ENCODE data around the gene ECM2.

DNA sequence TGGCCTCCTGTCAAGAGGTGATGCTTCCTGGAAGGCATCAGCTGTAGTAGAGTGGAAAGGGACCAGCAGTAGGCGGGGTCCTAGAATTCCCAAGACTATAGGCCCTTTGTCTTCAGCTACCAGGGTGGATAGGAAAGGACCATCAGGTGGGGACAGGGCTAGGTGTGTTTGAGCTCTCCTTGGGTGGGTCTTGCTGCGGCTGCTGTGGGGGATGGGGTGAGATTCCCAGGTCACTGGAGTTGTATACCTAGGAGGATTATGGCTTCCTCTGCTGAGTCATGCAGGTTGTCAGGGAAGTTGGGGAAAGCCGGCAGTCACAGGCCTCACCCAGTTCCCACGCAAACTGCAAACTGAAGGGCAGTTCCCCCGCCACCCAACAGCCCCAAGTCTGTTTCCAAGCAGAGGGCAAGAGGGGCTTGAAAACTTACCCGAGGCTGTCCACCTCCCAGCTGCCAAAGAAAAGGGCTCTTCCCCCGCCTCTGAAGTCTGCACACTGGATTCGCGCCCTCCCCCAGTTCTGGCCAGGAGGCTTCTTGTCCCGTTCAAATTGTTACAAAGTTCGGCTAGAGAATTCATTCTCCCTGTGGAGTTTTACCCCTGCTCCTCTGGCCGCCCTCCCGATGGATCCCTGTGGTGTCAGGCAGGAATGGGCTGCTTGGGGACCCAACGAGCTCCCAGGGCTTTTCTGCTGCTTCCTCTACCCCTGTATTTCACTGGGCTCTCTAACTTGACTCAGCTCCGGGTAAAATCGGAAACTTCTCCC, 23.0 kb upstream of the ECM2 start:
- TF ChIP-seq, protein P1, sequence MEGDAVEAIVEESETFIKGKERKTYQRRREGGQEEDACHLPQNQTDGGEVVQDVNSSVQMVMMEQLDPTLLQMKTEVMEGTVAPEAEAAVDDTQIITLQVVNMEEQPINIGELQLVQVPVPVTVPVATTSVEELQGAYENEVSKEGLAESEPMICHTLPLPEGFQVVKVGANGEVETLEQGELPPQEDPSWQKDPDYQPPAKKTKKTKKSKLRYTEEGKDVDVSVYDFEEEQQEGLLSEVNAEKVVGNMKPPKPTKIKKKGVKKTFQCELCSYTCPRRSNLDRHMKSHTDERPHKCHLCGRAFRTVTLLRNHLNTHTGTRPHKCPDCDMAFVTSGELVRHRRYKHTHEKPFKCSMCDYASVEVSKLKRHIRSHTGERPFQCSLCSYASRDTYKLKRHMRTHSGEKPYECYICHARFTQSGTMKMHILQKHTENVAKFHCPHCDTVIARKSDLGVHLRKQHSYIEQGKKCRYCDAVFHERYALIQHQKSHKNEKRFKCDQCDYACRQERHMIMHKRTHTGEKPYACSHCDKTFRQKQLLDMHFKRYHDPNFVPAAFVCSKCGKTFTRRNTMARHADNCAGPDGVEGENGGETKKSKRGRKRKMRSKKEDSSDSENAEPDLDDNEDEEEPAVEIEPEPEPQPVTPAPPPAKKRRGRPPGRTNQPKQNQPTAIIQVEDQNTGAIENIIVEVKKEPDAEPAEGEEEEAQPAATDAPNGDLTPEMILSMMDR (IDR thresholded peaks at IDR 0.05): no peak
- TF ChIP-seq POLR2A (IDR thresholded peaks at IDR 0.05): no peak
- TF ChIP-seq POLR2AphosphoS5 (IDR thresholded peaks at IDR 0.05): no peak
